PC-3 (cell line): ENCODE measurements around the gene LCE6A. TPM values are rescaled to one million over a fixed set of nuclear protein-coding genes. Genes with fewer than 3 reads are reported as not detected.

Experiments
- ATAC-seq: fragments of 200-7000 bp; cut with Tn5 transposase; 2 replicates; pipeline ENCODE4 v1.9.1; 2020; ENCODE audit warnings: mild to moderate bottlenecking, moderate library complexity
- BruUV-seq: library from RNA; stranded (reverse); fragments of 400-500 nt; replicated peaks from 2 replicates; lab custom pipeline; 2021; lab: Mats Ljungman, UMichigan
- CTCF ChIA-PET: fragments of 300-600 bp; sonication (Branson Sonifier 250); formaldehyde crosslinking; loops from one replicate; lab custom pipeline; 2022; ENCODE audit warnings: antibody characterized with exemption; lab: Charles Lee
- POLR2A ChIA-PET: fragments of 300-600 bp; sonication (Branson Sonifier 250); formaldehyde crosslinking; loops from one replicate; lab custom pipeline; 2022; ENCODE audit warnings: antibody characterized with exemption; ENCODE audit not compliant: unreplicated experiment; lab: Charles Lee
- DNase-seq: peaks from one replicate; pipeline ENCODE4 v3.0.0-alpha.2; 2015
- H2AFZ ChIP-seq: fragments of 300-600 bp; sonication (generic); 2 replicates; pipeline ENCODE4 v1.6.0; 2016; ENCODE audit warnings: antibody characterized with exemption, low read length
- H3F3A ChIP-seq: fragments of 300-600 bp; sonication (generic); one replicate; pipeline ENCODE4 v1.6.0; 2017; ENCODE audit warnings: antibody characterized with exemption, low read length, control low read depth, mild to moderate bottlenecking; ENCODE audit not compliant: unreplicated experiment
- H3K27ac ChIP-seq: fragments of 300-600 bp; sonication (generic); 2 replicates; pipeline ENCODE4 v1.5.1; 2016; ENCODE audit warnings: mild to moderate bottlenecking, low read length
- H3K27me3 ChIP-seq: fragments of 300-600 bp; sonication (generic); 2 replicates; pipeline ENCODE4 v1.6.1; 2016; ENCODE audit warnings: low read length, mixed read lengths
- H3K36me3 ChIP-seq: fragments of 300-600 bp; sonication (generic); 2 replicates; pipeline ENCODE4 v1.6.1; 2016; ENCODE audit warnings: low read depth, mixed run types, low read length, mixed read lengths
- H3K4me1 ChIP-seq: fragments of 300-600 bp; sonication (generic); 2 replicates; pipeline ENCODE4 v1.5.1; 2016; ENCODE audit warnings: low read length; ENCODE audit not compliant: insufficient read depth
- H3K4me2 ChIP-seq: fragments of 300-600 bp; sonication (generic); 2 replicates; pipeline ENCODE4 v1.6.0; 2016; ENCODE audit warnings: low read length
- H3K4me3 ChIP-seq: fragments of 300-600 bp; sonication (generic); 2 replicates; pipeline ENCODE4 v1.5.1; 2016; ENCODE audit warnings: mild to moderate bottlenecking, low read length, mixed read lengths
- H3K79me2 ChIP-seq: fragments of 300-600 bp; sonication (generic); 2 replicates; pipeline ENCODE4 v1.6.1; 2017; ENCODE audit warnings: low read length, mixed read lengths
- H3K9ac ChIP-seq: fragments of 300-600 bp; sonication (generic); 2 replicates; pipeline ENCODE4 v1.6.0; 2016; ENCODE audit warnings: mild to moderate bottlenecking, low read length
- H3K9me2 ChIP-seq: fragments of 300-600 bp; sonication (generic); replicated peaks from 2 replicates; pipeline ENCODE4 v1.6.1; 2016; ENCODE audit warnings: mixed run types, low read length, mixed read lengths
- H3K9me3 ChIP-seq: fragments of 300-600 bp; sonication (generic); 2 replicates; pipeline ENCODE4 v1.6.1; 2016; ENCODE audit warnings: low read length, mixed read lengths
- H4K20me1 ChIP-seq: fragments of 300-600 bp; sonication (generic); 2 replicates; pipeline ENCODE4 v1.6.1; 2016; ENCODE audit warnings: low read length, mixed read lengths
- EZH2 ChIP-seq: fragments of 300-600 bp; sonication (generic); IDR thresholded peaks from one replicate; pipeline ENCODE4 v1.6.1; 2017; ENCODE audit warnings: antibody characterized with exemption, mild to moderate bottlenecking, low read length; ENCODE audit not compliant: unreplicated experiment
- EZH2phosphoT487 ChIP-seq: fragments of 300-600 bp; sonication (generic); IDR thresholded peaks from 2 replicates; pipeline ENCODE4 v1.6.1; 2018; ENCODE audit warnings: mild to moderate bottlenecking, antibody characterized with exemption, low read length, borderline replicate concordance
- intact Hi-C: fragments of 100-400 bp; cut with micrococcal nuclease; formaldehyde crosslinking; loops from 2 replicates; pipeline ENCODE4 v1.9.0; 2023
- total RNA-seq: library from RNA; depleted of rRNA; stranded (reverse); fragments of >200 nt; gene quantifications from 2 replicates; pipeline ENCODE4 v1.2.3, GENCODE V29; 2014
- TF ChIP-seq, protein P1 (sequence below): fragments of 300-600 bp; sonication (generic); conservative IDR thresholded peaks from 2 replicates; pipeline ENCODE4 v1.5.1; 2017; ENCODE audit warnings: antibody characterized with exemption, low read depth, mild to moderate bottlenecking, low read length

The LCE6A gene
- total RNA-seq, 1 experiment from 2014 or later: not detected

DNA sequence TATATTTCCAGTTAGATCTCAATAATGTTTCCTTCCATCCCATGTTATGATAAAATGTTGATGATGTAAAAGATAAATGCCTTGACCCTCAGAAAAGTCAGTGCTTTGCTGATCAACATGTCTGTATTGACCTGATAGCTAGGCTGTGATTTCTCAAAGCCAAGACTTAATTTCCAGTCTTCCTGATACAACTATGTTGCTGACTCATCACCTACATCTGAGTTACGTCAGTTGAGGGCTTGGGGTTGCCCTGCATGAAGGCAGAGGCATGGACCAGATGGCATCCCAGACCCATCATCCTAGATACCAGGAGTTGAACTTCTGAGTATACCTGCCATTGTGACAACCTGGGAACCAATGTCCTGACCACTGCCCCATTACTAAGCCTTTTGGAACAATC, 41.3 kb upstream of the LCE6A start:
- H3K4me2 ChIP-seq: no peak overlapping the region
- no peaks in the 10 kb centered on the region for H4K20me1 ChIP-seq
- DNase-seq (no peak), ATAC-seq (no peak)
- no peaks in the 10 kb centered on the region for H3K9me2 ChIP-seq
- no peaks in the 10 kb centered on the region for H3K79me2 ChIP-seq
- no peaks in the 10 kb centered on the region for H3K4me1 ChIP-seq
- no peaks in the 10 kb centered on the region for H3K9me3 ChIP-seq
- POLR2A ChIA-PET: no interaction called here
- TF ChIP-seq EZH2phosphoT487: no peak
- TF ChIP-seq EZH2: no peak
- TF ChIP-seq, protein P1, sequence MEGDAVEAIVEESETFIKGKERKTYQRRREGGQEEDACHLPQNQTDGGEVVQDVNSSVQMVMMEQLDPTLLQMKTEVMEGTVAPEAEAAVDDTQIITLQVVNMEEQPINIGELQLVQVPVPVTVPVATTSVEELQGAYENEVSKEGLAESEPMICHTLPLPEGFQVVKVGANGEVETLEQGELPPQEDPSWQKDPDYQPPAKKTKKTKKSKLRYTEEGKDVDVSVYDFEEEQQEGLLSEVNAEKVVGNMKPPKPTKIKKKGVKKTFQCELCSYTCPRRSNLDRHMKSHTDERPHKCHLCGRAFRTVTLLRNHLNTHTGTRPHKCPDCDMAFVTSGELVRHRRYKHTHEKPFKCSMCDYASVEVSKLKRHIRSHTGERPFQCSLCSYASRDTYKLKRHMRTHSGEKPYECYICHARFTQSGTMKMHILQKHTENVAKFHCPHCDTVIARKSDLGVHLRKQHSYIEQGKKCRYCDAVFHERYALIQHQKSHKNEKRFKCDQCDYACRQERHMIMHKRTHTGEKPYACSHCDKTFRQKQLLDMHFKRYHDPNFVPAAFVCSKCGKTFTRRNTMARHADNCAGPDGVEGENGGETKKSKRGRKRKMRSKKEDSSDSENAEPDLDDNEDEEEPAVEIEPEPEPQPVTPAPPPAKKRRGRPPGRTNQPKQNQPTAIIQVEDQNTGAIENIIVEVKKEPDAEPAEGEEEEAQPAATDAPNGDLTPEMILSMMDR: no peak
- H3K4me3 ChIP-seq: no peak overlapping the region
- no peaks in the 10 kb centered on the region for H3F3A ChIP-seq
- no peaks in the 10 kb centered on the region for H3K36me3 ChIP-seq
- no peak overlapping the region for H2AFZ ChIP-seq
- H3K27me3 ChIP-seq: peaks cover 16% of the 10 kb centered on the region
- intact Hi-C loops: no loop called here
- CTCF ChIA-PET: no interaction called here
- BruUV-seq: no TSS peak
- no peak overlapping the region for H3K27ac ChIP-seq
- H3K9ac ChIP-seq: no peak overlapping the region

- no peak within 1 kb of the TSS for H2AFZ ChIP-seq
- H3K4me2 ChIP-seq: no peak within 1 kb of the TSS
- no peaks in the 10 kb centered on the region for H3K4me1 ChIP-seq
- H3K27ac ChIP-seq: no peak within 1 kb of the TSS
- ChIA-PET POLR2A (no interaction called here), CTCF (no interaction called here)
- intact Hi-C loops: no loop called here
- no peaks in the 10 kb centered on the region for H3F3A ChIP-seq
- no peaks in the 10 kb centered on the region for H3K36me3 ChIP-seq
- ATAC-seq (no peak), DNase-seq (no peak)
- BruUV-seq: no TSS peak
- no peaks in the 10 kb centered on the region for H4K20me1 ChIP-seq
- no peak within 1 kb of the TSS for H3K4me3 ChIP-seq
- no peaks in the 10 kb centered on the region for H3K9me2 ChIP-seq
- no peaks in the 10 kb centered on the region for H3K9me3 ChIP-seq
- H3K79me2 ChIP-seq: no peaks in the 10 kb centered on the region
- TF ChIP-seq, protein P1: no peak
- TF ChIP-seq EZH2 (no peak), EZH2phosphoT487 (no peak)
- peaks cover 33% of the 10 kb centered on the region for H3K27me3 ChIP-seq
- H3K9ac ChIP-seq: no peak within 1 kb of the TSS
Observed at GRCh38 chr1:152806576-152806975, 36.1 kb upstream of the LCE6A start, which contains the start of gene LCE1C. Gene LCE1C (minus strand): TSS chr1:152806651. CDS start chr1:152805478, 1,173 bp downstream.

- no peaks in the 10 kb centered on the region for H3K36me3 ChIP-seq
- peaks cover 36% of the 10 kb centered on the region for H3K27me3 ChIP-seq
- BruUV-seq: no TSS peak
- no peaks in the 10 kb centered on the region for H3K9me3 ChIP-seq
- H3K9me2 ChIP-seq: no peaks in the 10 kb centered on the region
- H3K27ac ChIP-seq: no peak overlapping the region
- no peak for DNase-seq
- CTCF ChIA-PET: no interaction called here
- POLR2A ChIA-PET: no interaction called here
- ATAC-seq: no peak
- H2AFZ ChIP-seq: no peak overlapping the region
- no peaks in the 10 kb centered on the region for H4K20me1 ChIP-seq
- intact Hi-C loops: no loop called here
- H3F3A ChIP-seq: no peaks in the 10 kb centered on the region
- H3K79me2 ChIP-seq: no peaks in the 10 kb centered on the region
- no peak for TF ChIP-seq EZH2phosphoT487
- TF ChIP-seq EZH2: no peak
- TF ChIP-seq, protein P1: no peak
- H3K9ac ChIP-seq: no peak overlapping the region
- H3K4me1 ChIP-seq: no peaks in the 10 kb centered on the region
- H3K4me2 ChIP-seq: no peak overlapping the region
- H3K4me3 ChIP-seq: no peak overlapping the region
Observed at GRCh38 chr1:152811050-152811449, 31.6 kb upstream of the LCE6A start.
